Posterior vena cava (tissue), 2 donors: ENCODE results near the gene HBQ1. TPM values are rescaled to one million over a fixed set of nuclear protein-coding genes. Genes with fewer than 3 reads are reported as not detected.
A peak's percentile ranks its signal among the peaks of the same experiment; 100 is the strongest.
"Not testable (repeated sequence)": the region's sequence is repeated elsewhere in the genome, so short reads cannot be mapped to it uniquely, and the experiment has no call there.

Experiments used
- DNase-seq: peaks from one replicate; pipeline ENCODE4 v3.0.0-alpha.2; 2020; ENCODE audit warnings: low spot score
- intact Hi-C, 2 donors: fragments of 100-400 bp; cut with DNase I; formaldehyde crosslinking; loops; one replicate each; pipeline versions ENCODE4 v1.14.1 to v1.14.2; 2022 to 2023
- long read RNA-seq, 2 donors: library from polyadenylated mRNA; unstranded; transcript quantifications; one replicate each; pipeline ENCODE4 v2.0.0, GENCODE V29; 2020 to 2021
- total RNA-seq, 2 donors: library from RNA; stranded (reverse); fragmentation: NEBNext Ultra II Directional; extraction: Animal tissue kit (Norgen Biotek cat#: 25700); gene quantifications; one replicate each; pipeline ENCODE4 v1.2.1, GENCODE V29; 2021
- donor health status: DM: yes; HTN: yes; CAD: no.
- donor health status: DM: yes; HTN: yes; CAD: no.

Gene HBQ1
- under 1 TPM in 1 of 2 donors, not detected in 1; 0.48 TPM for total RNA-seq
- long read RNA-seq, donor 1, result 0 reads
- long read RNA-seq, donor 2, result 0 reads

DNA sequence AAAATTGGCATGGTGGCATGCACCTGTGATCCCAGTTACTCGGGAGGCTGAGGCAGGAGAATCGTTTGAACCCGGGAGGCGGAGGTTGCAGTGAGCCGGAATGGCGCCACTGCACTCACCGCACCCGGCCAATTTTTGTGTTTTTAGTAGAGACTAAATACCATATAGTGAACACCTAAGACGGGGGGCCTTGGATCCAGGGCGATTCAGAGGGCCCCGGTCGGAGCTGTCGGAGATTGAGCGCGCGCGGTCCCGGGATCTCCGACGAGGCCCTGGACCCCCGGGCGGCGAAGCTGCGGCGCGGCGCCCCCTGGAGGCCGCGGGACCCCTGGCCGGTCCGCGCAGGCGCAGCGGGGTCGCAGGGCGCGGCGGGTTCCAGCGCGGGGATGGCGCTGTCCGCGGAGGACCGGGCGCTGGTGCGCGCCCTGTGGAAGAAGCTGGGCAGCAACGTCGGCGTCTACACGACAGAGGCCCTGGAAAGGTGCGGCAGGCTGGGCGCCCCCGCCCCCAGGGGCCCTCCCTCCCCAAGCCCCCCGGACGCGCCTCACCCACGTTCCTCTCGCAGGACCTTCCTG is at the start of gene HBQ1:
HBQ1 (plus strand) TSS at position 359 of the 575 bp plus-strand sequence; CDS start at position 387, 28 bp downstream.
- DNase-seq, result no peak
- intact Hi-C loops, result loop anchor here in 1 of 2 donors (5.0 kb wide), 1 partner anchor 73 kb away; no protein-coding TSS in a partner anchor

DNA sequence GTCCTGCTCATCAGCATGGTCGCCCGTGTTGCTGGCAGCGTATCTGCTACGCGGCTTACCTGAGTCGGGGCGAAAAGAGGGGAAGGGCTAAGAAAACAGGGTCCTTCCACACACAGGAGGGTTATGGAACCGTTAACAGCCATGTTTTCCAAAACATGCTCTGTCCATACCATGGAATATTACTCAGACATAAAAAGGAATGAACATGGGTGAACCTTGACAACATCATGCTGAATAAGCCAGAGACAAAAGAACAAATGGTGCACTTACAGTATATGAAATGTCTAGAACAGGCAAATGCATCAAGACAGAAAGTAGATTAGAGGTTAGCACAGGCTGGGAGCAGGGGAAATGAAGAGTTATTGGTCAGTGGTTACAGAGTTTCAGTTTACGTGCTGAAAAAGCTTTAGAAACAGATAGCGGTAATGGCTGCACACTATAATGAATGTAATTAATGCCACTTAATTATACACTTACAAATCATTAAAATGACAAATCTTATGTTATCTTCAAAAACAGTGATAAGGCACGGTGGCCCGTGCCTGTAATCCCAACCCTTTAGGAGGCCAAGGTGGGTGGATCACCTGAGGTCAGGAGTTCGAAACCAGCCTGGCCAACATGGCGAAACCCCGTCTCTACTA is 49.6 kb upstream of the HBQ1 start:
- intact Hi-C loops, result no loop called here
- peak; percentile 31 for DNase-seq

DNA sequence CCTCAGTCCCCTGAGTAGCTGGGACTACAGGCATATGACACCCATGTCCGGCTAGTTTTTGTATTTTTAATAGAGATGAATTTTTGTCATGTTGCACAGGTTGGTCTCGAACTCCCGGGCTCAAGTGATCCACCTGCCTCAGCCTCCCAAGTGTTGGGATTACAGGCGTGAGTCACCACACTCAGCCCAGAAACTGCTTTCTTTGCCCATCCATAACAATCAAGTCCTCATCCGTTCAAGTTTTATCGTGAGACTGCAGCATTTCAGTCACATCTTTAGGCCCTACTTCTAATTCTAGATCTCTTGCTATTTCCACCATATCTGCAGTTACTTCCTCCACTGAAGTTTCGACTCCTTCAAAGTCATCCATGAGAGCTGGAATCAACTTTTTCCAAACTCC is 48.1 kb upstream of the HBQ1 start:
- no peak for DNase-seq
- intact Hi-C loops, result no loop called here

GRCh38 chr16:133716-134115 is 46.5 kb upstream of the HBQ1 start:
- intact Hi-C loops, result loop anchor here in 1 of 2 donors (1.0 kb wide), 1 partner anchor 21 kb away; no protein-coding TSS in a partner anchor
- no peak for DNase-seq

- intact Hi-C loops, result no loop called here
- peak; percentile 78 for DNase-seq
Observed at GRCh38 chr16:138049-138417, 42.2 kb upstream of the HBQ1 start.

DNA sequence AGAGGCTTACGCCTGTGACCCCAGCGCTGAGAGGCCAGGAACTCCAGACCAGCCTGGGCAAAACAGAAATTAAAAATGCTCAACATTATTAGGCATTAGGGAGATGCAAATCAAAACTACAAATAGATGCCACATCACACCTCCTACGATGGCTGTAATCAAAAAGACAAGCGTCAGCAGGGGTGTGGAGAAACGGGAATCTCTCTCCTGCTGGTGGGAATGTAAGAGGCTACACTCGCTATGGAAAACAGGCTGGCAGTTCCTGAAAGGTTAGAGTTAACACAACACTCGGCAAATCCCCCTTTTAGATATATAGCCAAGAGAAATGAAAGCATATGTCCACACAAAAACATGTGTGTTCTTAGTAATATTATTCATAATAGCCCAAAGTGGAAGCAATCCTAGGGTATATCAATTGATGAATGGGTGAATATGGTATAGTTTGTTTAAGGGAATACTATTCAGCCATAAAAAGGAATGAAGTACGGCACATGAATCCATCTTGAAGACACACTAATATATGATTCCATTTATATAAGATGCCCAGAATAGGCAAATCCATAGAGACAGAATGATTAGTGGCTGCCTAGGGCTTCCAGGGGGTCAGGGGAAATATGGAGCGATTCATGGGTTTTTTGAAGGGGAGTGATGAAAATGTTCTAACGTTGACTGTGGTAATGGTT is 39.9 kb upstream of the HBQ1 start:
- peak; percentile 28 for DNase-seq
- intact Hi-C loops, result no loop called here

- intact Hi-C loops, result no loop called here
- DNase-seq, result no peak
Observed at GRCh38 chr16:142405-142967, 37.8 kb upstream of the HBQ1 start.

GRCh38 chr16:143047-143446 is 37.2 kb upstream of the HBQ1 start:
- DNase-seq, result peak; percentile 58
- intact Hi-C loops, result no loop called here

- DNase-seq, result no peak
- intact Hi-C loops, result no loop called here
Observed at GRCh38 chr16:143456-143855, 36.8 kb upstream of the HBQ1 start.

DNA sequence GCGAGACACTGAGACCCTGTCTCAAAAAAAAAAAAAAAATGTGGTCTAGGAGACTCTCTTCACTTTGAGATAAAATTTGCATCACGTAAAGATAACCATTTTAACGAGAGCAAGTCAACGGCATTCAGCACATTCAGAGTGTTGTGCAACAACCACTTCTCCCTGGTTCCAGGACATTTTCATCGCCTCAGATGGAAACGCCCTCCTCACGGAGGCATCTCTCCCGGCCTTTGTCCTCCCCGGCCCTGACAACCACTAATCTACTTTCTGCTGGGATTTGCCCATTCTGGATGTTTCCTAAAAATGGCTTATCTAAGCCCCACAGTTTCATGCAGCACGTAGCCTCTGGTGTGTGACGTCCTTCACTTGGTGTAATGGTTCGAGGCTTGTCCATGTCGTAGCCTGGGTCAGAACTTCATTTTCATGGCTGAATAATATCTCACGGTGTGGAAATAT is 35.4 kb upstream of the HBQ1 start:
- DNase-seq, result peak; percentile 36
- intact Hi-C loops, result no loop called here

DNA sequence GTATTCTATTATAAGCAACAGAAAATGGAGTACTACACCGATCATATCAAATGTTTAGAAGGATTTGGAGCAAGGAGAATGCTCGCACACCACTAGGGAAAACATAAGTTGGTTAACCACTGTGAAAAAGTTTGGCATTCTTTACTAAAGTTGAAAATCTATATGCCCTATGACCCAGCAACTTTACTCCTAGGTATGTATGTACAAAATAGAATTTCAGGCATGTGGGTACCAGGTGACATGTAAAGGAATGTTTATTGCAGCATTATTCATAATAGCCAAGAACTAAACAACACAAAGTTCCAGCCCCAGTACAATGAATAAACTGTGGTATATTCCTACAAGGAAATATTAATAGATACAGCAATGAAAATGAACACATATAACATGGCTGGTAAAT is 33.6 kb upstream of the HBQ1 start:
- DNase-seq, result no peak
- intact Hi-C loops, result no loop called here

DNA sequence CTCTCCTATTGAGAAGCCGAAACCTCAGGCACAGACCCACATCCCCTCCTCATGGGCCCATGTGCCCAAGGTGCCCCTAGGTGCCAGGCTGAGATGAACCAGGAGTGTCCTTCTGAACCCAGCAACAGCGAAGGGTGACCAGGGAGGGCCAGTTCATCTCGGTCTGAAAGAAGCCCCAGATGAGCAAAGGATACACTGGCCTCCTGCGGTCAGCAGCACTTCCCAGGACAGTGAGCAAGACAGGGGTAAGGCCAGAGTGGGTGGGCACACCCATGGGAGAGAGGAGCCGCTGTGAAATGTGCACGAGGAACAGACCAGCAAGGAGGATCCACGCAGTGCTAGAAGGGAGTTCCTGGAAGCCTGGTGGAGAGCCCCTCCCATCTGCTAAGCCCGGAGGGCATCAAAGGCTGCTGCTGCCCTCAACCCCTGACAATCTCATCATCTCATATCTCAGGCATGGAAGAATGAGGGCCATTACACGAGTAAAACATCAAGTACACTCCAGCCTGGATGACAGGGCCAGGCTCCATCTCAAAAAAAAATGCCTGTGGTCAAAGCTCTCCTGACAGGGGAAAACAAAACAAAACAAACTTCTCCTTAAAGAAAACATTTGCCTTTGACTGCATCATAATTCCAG is 31.1 kb upstream of the HBQ1 start:
- peak; percentile 25 for DNase-seq
- intact Hi-C loops, result no loop called here

DNA sequence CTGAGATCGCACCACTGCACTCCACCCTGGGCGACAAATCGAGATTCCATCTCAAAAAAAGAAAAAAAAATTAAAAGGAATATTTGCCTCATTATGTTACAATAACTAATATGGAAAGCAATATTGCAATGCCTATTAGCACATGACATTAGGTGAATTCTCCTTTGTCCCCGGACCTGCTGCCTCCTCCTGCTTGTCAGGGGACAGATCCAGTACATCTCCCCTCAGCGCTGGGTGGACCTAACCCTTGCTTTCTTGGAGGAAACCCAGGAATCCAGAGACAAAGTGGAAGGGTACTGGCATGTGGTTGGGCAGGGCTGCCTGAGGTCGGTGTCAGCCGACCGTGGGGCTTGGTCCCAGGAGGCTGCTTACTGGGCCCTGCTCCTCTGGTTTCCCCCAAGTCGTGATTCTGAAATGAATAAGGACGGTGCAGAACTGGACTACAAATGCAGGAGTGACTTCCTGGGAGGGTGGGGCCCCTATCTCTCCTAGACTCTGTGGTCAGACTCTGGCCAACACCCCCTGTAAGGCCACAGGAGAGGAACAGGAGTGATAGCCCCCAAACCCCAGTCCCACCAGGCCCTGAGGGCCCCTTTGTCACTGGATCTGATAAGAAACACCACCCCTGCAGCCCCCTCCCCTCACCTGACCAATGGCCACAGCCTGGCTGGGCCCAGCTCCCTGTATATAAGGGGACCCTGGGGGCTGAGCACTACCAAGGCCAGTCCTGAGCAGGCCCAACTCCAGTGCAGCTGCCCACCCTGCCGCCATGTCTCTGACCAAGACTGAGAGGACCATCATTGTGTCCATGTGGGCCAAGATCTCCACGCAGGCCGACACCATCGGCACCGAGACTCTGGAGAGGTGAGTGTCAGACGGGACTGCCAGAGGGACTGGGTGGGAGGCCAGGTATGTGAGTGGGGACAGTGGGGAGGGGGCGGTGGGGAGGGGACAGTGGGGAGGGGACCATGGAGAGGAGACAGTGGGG is 27.8 kb upstream of the HBQ1 start, which contains the start of gene HBZ:
HBZ (plus strand) TSS at position 504 of the 988 bp plus-strand sequence; CDS start at position 770, 266 bp downstream.
- intact Hi-C loops, result no loop called here

DNA sequence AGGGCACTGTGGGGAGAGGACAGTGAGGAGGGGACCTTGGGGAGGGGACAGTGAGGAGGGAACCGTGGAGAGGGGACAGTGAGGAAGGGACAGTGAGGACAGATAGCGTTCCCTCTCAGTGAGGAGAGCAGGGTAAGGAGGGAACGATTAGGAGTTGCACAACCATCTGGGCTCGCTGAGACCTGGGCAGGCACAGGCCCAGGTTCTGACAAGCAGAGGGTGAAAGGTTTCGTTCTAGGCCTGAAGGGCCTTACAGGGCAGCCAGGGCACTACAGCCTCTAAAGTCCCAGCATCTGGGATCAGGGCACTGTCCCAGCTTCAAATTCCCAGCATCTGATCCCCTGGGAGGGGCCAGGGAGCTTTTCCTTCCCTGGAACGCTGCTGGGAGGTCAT is 27.1 kb upstream of the HBQ1 start:
- DNase-seq, intact Hi-C loops: not testable (repeated sequence)

More for the DNA sequence above, 27.8 kb upstream of the HBQ1 start, which contains the start of gene HBZ:
- no peak for DNase-seq

DNA sequence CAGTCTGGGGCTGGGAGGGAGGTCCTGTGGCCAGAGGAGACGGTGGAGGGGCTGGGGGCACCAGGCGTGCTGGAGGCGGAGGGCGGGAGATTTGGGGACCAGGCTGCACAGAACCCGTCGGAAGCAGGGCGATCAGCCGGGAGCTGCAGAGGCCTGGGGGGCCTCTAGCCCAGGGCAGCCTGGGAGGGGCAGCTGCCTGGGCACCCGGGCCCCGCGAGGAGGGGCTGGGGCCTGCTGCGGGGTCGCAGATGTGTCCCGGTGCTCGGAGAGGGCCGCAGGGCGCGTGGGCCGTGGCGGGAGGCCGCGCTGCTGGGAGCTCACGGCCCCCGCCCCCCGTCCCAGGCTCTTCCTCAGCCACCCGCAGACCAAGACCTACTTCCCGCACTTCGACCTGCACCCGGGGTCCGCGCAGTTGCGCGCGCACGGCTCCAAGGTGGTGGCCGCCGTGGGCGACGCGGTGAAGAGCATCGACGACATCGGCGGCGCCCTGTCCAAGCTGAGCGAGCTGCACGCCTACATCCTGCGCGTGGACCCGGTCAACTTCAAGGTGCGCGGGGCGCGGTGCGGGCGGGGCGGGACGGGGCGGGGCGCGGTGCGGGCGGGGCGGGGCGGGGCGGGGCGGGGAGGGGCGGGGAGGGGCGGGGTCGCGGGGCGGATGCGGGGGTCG is 26.6 kb upstream of the HBQ1 start:
- intact Hi-C loops, result loop anchor here in 1 of 2 donors (1.0 kb wide), 1 partner anchor 20 kb away; no protein-coding TSS in a partner anchor
- not testable (repeated sequence) for DNase-seq

- intact Hi-C loops, result loop anchor here in 1 of 2 donors (1.0 kb wide), 1 partner anchor 21 kb away; no protein-coding TSS in a partner anchor
- DNase-seq, result peak; percentile 63
Observed at GRCh38 chr16:154217-155030, 25.8 kb upstream of the HBQ1 start.

GRCh38 chr16:155031-155398 is 25.2 kb upstream of the HBQ1 start:
- intact Hi-C loops, result no loop called here

More at GRCh38 chr16:155031-155398, 25.2 kb upstream of the HBQ1 start:
- peak; percentile 60 for DNase-seq
